COLO668 (cell line): ENCODE results near the gene BRD3.
"Not testable (repeated sequence)": the region's sequence is repeated elsewhere in the genome, so short reads cannot be mapped to it uniquely, and the experiment has no call there.

Source experiments
- DNase-seq: peaks from one replicate; lab custom pipeline; 2025; ENCODE audit not compliant: unreplicated experiment; lab: John Stamatoyannopoulos, UW

Gene BRD3

DNA sequence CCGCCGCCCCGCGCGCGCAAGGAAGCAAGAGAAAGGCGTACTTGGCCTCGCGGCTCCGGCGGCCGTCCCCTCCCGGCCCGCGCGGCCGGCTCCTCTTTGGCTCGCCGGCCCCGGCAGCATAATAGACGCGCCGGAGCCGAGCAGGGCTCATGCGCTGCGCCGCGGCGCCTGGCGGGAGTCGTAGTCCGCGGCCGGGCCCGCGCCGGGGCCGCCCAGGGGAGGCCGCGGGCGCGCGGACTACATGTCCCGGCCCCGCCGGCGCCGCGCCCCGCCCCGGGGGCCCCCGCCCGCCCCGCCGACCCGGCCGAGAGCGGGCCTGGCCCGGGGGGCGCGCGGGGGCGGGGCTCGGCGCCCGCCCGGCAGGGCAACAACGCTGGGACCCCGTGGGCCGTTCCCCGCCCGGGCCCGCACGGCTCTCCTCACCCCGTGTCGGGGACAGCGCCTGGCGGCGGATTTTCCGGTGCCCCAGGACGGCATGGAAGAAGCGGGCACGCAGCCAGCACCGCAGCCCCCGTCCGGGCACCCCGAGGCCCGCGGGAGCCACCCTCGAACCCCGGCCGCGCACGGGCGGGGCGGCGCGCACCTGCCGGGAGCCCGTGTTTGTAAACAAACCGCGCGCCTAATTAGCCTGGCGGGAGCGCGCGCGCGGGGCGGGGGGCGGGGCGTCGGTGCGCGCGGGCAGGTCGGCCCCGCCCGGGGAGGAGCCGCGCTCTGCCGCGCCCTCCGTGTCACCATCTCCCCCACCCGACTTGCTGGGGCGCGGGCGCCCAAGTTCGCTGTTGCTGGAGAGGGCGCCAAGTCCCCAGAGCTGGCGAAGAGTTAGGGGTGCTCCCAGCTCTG is at the start of gene BRD3:
BRD3 (minus strand) TSS at position 123 of the 840 bp plus-strand sequence. CDS start 14,549 bp downstream, outside the sequence.
- peak; percentile 98 for DNase-seq

DNA sequence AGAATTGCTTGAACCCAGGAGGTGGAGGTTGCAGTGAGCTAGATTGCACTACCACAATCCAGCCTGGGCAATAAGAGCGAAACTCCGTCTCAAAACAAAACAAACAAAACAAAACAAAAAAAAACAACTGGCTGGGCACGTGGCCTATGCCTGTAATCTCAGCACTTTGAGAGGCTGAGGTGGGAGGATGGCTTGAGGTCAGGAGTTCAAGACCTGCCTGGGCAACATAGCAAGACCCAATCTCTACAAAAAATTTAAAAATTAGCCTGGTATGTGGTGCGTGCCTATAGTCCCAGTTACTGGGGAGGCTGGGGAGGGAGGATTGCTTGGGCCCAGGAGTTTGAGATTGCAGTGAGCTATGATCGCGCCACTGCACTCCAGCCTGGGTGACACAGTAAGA is 44.7 kb upstream of the BRD3 start:
- DNase-seq = no peak

DNA sequence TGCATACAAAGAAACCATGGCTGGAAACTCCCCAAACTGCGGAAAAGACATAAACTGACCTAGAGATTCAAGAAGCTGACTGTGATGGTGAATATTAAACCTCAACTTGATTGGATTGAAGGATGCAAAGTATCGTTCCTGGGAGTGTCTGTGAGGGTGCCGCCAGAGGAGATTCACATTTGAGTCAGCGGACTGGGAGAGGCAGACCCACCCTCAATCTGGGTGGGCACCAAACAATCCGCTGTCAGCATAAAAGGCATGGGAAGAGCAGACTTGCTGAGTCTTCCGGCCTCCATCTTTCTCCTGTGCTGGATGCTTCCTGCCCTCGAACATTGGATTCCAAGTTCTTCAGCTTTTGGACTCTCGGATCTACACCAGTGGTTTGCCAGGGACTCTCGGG is 43.2 kb upstream of the BRD3 start:
- no peak for DNase-seq

DNA sequence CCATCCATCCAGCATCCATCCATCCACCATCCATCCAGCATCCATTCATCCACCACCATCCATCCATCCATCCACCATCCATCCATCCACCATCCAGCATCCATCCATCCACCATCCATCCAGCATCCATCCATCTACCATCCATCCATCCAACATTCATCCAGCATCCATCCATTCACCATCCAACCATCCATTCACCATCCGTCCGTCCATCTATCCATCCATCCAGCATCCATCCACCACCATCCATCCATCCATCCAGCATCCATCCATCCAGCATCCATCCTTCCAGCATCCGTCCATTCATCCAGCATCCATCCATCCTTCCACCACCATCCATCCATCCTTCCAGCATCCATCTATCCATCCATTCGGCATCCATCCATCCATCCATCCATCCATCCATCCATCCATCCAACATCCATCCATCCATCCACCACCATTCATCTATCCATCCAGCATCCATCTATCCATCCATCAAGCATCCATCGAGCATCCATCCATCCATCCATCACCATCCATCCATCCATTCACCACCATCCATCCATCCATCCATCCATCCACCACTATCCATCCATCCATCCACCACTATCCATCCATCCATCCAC is 35.7 kb upstream of the BRD3 start:
- DNase-seq = no peak

DNA sequence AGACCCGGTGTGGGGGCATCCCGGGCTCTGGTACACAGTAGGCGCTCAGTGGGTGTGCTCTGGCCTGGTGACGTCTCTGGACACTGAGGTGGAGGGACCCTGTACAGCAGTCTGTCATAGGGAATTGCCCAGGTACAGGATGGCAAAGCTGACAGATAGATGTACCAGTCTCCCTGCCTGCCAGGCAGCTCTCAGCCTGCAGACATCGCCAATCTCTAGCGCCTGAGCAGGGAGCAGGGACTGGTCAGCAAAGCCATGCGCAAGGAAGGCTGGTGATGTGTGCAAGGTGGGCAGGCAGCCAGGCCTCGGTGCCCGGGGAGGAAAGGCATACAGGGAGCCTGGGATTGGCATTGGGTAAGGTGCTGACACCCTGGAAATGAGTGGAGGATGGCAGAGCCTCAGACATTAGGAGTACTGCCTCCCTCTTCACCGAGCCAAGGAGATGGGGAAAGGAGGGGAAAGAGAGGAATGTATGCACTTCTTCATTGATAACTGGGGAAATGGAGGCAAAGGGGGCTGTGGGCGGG is 33.9 kb upstream of the BRD3 start:
- DNase-seq = no peak

DNA sequence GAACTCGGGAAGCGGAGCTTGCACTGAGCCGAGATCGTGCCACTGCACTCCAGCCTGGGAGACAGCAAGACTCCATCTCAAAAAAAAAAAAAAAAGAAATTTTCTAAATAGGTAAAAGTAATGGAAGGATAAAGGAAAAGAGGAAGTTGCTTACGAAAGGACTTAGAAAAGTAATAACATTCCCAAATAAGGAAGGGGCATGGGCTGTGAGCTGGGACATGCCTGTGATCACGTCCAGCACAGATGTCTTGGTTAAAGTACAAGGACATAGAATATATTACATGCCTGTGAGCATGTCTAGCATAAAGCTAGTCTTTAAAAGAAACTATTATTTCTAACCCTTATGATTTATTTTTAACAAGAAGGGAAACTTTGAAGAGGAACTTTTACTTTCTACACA is 33.3 kb upstream of the BRD3 start:
- not testable (repeated sequence) for DNase-seq

DNA sequence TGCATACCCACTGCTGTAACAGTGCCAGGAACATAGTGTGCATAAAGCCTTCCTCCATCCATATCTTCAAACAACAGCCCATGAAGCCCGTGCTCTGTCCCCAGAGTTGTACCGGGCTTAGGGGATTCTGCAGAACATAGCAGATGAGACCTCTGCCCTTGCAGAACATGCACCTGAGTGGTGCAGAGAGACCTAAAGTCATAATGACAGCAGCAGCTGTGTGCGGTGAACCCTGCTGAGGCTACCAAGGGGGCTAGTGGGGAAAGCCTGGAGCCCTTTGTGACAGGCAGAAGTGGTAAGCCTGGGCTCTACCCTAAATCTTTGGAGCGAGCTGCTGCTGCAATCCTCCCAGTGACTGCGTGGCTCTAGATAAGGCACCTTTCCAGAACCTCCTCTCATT is 32.2 kb upstream of the BRD3 start:
- no peak for DNase-seq

DNA sequence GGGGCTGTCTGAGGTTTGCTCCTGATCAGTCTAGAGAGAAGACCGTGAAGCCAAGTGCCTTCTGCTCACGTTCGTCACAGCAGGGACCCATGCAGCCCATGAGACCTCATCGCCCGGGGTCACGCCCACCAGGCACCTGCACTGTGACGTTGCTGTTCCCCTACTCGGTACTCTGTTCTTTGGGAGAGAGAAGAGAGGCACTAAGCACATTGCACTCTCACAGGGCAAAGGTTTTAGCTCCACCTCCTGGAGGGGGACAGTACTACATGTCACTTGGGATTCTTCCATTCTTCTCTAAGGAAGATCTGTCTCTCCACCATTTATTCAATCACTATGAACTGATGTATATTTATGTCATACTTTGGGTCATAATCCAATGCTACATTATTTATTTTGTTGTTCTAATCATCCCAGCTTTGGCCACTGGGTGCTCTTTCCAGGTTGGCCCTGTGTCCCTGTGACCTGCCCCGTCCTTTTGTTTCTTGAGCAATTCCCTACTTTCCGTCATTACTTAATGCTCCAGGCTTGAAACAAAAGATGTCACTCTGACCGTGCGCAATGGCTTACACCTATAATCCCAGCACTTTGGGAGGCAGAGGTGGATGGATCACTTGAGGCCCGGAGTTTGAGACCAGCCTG is 31.4 kb upstream of the BRD3 start:
- peak; percentile 52 for DNase-seq

DNA sequence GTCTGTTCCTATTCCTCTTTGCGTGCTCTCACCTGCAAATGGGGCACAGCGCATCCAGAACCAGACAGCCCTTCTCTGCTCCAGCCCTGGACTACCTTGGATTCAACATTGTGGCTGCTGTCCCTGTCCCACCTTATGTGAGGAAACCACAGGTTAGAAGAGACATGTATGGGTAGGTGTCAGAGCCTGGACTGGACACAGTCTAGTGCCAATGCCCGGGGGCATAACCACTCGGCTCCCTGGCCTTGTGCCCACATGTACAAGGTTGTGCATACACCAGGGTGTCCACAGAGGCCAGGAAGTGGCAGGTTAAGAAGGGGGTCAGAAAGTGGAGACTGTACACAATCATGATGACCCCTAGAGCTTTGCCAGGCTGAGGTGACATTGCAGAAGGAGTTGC is 22.1 kb upstream of the BRD3 start:
- DNase-seq = no peak

DNA sequence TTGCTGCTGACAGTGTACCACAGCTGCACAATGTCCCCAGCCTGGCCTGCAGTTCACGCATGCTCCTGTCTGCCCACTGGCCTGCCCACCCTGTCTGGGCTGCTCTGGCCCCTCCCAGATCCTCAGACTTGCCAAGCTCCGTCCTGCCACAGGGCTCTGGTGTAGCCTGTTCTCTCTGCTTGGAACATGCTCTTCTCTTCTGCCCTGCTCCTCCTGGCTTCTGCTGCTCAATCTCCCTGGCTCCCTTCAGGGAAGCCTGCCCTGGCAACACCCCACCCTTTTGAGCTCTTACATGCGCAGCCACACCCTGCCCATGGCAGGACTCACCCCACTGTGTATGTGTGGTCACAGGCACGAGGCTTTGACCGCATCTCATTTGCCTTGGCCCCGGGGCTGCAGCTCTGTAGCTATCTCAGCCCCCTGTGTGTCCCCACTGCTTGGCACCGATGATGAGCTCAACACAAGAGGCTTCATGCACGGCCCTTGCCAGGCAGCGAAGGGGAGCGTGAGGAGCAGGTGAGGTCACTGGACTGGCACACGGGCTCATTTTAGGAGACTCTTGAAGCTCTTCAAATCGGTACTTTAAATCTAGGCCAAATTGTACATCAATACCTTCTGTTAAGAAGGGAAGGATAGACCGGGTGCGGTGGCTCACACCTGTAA is 20.4 kb upstream of the BRD3 start:
- no peak for DNase-seq

DNA sequence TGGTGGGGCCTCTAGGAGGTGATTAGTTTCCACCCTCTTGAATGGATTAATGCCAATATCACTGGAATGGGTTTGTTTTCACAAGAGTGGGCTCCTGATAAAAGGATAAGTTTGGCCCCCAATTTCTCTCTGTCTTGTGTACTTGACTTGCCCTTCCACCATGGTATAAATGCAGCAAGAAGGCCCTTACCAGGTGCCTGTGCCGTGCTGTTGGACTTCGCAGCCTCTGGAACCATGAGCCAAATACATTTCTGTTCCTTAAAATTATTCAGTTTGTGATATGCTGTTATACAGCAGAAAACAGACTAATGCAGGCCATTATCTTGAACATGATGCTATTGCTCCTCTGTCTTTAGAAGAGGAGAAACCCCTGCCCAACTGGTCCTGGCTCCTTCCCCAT is 17.8 kb upstream of the BRD3 start:
- no peak for DNase-seq

DNA sequence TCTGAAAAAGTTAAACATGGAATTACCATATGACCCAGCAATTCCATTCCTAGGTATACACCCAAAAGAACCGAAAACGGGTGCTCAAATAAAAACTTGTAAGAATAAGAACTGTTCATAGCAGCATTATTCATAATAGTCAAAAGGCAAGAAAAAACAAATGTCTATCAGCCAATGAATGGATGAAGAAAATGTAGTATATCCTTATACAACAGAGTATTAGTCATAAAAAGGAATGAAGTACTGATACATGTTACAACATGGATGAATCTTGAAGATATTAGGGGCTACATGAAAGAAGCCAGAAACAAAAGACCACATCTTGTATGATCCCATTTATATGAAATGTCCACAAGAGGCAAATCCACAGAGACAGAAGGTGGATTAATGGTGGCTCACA is 15.6 kb upstream of the BRD3 start:
- DNase-seq = no peak

DNA sequence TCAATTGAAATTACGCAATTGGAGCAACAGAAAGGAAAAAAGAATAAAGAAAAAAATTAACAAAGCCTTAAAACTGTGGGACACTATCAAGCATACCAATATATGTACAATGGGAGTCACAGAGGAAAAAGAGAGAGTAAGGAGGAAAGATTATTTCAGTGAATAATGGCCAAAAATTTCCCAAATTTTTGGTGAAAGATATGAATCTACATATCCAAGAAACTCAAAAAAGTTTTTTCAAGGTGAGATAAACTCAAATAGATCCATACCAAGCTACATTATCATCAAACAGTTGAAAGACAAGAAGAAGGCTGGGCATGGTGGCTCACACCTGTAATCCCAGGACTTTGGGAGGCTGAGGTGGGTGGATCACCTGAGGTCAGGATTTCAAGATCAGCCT is 8.8 kb upstream of the BRD3 start:
- DNase-seq = no peak

DNA sequence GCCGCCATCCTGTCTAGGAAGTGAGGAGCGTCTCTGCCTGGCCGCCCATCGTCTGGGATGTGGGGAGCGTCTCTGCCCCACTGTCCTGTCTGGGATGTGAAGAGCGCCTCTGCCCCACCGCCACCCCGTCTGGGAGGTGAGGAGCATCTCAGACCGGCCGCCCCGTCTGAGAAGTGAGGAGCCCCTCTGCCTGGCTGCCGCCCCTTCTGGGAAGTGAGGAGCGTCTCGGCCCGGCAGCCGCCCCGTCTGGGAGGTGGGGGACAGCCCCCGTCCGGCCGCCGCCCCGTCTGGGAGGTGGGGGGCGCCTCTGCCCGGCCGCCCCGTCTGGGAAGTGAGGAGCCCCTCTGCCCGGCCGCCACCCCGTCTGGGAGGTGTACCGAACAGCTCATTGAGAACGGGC is 7.9 kb upstream of the BRD3 start:
- DNase-seq = not testable (repeated sequence)

DNA sequence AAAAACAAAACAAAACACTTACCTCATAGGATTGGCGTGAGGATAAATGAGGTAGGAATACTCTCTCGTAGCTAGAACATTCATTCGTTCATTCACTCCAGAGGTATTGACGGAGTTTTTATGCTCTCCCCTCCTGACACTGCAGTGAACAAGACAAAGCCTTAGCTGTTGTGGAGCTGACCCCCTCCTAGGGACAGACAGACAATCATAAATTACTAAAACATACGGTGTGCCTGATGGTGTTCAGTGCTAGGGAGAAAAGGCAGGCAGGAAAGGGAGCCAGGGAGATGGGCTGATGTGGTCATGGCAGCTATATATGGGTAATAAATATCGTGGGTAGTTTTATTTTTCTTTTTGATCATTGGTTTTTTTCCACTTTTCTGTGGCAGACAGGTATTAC is 5.7 kb upstream of the BRD3 start:
- no peak for DNase-seq

DNA sequence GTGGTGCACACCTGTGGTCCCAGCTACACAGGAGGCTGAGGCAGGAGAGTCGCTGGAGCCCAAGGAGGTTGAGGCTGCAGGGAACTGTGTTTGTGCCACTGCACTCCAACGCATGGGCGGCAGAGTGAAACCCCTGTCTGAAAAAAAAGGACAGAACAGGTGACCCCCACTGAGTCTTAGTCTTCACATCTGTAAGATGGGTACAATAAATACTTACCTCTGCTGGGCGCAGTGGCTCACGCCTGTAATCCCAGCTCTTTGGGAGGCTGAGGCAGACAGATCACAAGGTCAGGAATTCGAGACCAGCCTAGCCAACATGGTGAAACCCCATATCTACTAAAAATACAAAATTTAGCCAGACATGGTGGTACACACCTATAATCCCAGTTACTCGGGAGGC is 4.9 kb upstream of the BRD3 start:
- DNase-seq = not testable (repeated sequence)

DNA sequence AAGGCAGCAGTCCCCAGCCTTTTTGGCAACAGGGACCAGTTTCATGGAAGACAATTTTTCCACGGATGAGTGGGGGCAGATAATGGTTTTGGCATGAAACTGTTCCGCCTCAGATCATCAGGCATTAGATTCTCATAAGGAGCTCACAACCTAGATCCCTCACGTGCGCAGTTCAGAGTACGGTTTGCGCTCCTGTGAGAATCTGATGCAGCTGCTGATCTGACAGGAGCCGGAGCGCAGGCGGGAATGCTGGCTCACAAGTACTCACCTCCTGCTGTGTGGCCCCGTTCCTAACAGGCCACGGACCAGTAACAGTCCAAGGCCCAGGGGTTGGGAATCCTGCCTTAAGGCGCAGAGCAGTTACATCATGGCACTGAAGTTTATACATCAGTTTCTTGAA is 3.3 kb upstream of the BRD3 start:
- peak; percentile 31 for DNase-seq

DNA sequence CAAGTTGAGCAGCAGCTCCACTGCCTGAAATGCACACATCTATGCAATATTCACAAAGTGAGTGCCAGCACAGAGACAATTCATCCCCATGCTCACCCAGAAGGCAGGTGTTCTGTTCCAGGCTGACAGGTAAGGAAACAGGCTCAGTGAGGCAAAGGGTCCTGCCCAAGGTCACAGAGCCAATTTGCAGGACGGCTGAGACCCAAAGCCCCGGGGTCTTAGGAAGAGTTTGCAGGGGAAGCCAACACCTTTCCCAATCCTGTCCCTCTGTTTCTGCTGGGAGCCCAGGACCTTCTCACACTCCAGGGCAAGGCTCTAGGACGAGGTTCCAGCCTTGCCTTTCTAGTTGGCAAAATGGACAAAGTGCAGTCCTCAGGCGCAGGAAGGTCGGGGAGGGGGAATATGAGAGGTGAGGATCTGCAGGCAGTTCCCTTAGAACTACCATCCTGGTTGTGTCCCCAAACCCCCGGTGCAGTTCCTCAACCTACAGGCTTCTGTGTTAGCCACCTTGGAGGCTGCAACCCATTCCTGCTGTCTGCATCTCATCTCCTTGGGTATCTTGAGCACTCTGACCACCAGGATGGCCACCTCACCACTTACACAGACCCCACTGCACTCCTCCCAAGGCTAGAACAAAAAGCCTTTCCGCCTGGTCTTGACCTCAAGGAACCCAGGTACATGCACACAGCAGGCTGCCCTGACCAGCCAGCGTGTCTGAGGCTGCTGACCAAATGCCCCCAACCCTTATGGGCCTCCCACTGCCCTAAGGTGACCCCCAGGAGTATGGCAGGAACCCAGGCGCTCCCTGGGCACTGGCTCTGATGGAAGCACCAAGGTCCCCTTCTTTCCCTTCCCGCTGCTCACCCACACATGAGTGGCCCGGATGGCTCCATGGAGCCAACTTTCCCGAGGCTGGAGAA is 1.9 kb upstream of the BRD3 start:
- DNase-seq = no peak

DNA sequence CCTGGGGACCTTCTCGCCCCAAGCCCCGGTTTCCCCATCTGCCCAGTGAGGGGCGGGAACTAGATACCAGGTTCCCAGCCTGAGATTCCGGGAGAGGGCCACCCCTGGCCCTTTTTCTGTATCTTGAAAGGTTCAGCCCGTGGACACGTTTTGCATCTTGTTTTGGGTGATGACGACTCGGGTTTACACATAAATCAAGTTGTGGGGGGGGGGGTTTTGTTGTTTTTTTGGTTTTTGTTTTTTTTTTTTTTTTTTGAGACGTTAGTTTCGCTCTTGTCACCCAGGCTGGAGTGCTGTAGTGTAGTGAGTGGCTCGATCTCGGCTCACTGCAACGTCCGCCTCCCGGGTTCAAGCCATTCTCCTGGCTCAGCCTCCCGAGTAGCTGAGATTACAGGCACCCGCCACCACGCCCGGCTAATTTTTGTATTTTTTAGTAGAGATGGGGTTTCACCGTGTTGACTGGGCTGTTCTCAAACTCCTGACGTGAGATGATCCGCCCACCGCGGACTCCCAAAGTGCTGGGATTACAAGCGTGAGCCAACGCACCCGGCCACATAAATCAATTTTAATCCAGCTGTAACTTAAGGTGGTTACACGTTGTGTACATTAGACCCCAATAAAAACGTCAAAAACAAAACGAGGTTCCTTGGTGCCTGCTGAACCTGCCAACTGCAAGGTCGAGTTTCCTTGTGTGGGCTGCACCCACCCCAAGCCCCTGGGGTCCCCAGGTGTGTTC is 1.1 kb upstream of the BRD3 start:
- DNase-seq = no peak
